Liver (tissue), 9 donors: Measurements from ENCODE around the gene MEGF10. TPM values are rescaled to one million over a fixed set of nuclear protein-coding genes. Genes with fewer than 3 reads are reported as not detected.
"Not testable (repeated sequence)": the region's sequence is repeated elsewhere in the genome, so short reads cannot be mapped to it uniquely, and the experiment has no call there.

Experiments used
- DNase-seq: peaks from one replicate; pipeline ENCODE4 v3.0.0-alpha.2; 2017; ENCODE audit warnings: low spot score
- H3K27ac ChIP-seq, 2 donors: one replicate each; pipeline ENCODE4 v1.7.0; 2013; ENCODE audit warnings: inconsistent platforms in 2 of 2, low read length in 2 of 2, control low read depth in 1 of 2, low read depth in 1 of 2, mild to moderate bottlenecking in 1 of 2
- H3K27me3 ChIP-seq, 4 donors: one replicate each; pipeline versions ENCODE4 v1.6.1 to v1.7.0; 2013; ENCODE audit warnings: low read length in 3 of 4, inconsistent platforms in 1 of 4, mild to moderate bottlenecking in 1 of 4, moderate library complexity in 1 of 4; ENCODE audit not compliant: control insufficient read depth in 4 of 4, insufficient read depth in 4 of 4
- H3K36me3 ChIP-seq, 4 donors: one replicate each; pipeline versions ENCODE4 v1.6.1 to v1.7.0; 2013; ENCODE audit warnings: low read length in 3 of 4, mild to moderate bottlenecking in 3 of 4, low read depth in 1 of 4, moderate library complexity in 1 of 4; ENCODE audit not compliant: control insufficient read depth in 4 of 4, insufficient read depth in 3 of 4
- H3K4me1 ChIP-seq, 4 donors: one replicate each; pipeline versions ENCODE4 v1.6.1 to v1.7.0; 2013; ENCODE audit warnings: low read length in 3 of 4, mild to moderate bottlenecking in 3 of 4, moderate library complexity in 1 of 4; ENCODE audit not compliant: control insufficient read depth in 4 of 4, insufficient read depth in 4 of 4
- H3K4me3 ChIP-seq, 3 donors: one replicate each; pipeline versions ENCODE4 v1.6.1 to v1.7.0; 2013; ENCODE audit warnings: low read length in 3 of 3, control low read depth in 1 of 3, low read depth in 1 of 3, mild to moderate bottlenecking in 1 of 3
- H3K9ac ChIP-seq, 2 donors: one replicate each; pipeline ENCODE4 v1.7.0; 2013; ENCODE audit warnings: low read length in 2 of 2, mild to moderate bottlenecking in 2 of 2, moderate library complexity in 2 of 2, control low read depth in 1 of 2, low read depth in 1 of 2
- H3K9me3 ChIP-seq, 4 donors: one replicate each; pipeline versions ENCODE4 v1.6.1 to v1.7.0; 2013; ENCODE audit warnings: low read length in 3 of 4; ENCODE audit not compliant: control insufficient read depth in 4 of 4
- CTCF ChIP-seq: fragments of 150-350 bp; IDR thresholded peaks from 2 replicates; pipeline ENCODE4 v1.5.1; 2017; ENCODE audit warnings: improper control_type of control experiment, low read depth, low read length; ENCODE audit not compliant: missing input control
- EGR1 ChIP-seq, 2 donors: IDR thresholded peaks; 2 replicates each; pipeline ENCODE4 v1.6.1; 2016 to 2018; ENCODE audit warnings: antibody characterized with exemption in 2 of 2, low read depth in 2 of 2
- FOXA1 ChIP-seq: IDR thresholded peaks from 2 replicates; pipeline ENCODE4 v1.6.1; 2016; ENCODE audit warnings: antibody characterized with exemption
- FOXA2 ChIP-seq: IDR thresholded peaks from 2 replicates; pipeline ENCODE4 v1.6.1; 2016; ENCODE audit warnings: antibody characterized with exemption
- GABPA ChIP-seq, 2 donors: IDR thresholded peaks in 1 of 2; conservative IDR thresholded peaks in 1 of 2; 2 replicates each; pipeline ENCODE4 v1.6.1; 2016; ENCODE audit warnings: antibody characterized with exemption in 2 of 2, mild to moderate bottlenecking in 1 of 2, moderate library complexity in 1 of 2
- HNF4A ChIP-seq, 2 donors: conservative IDR thresholded peaks; 2 replicates each; pipeline ENCODE4 v1.6.1; 2016; ENCODE audit warnings: antibody characterized with exemption in 2 of 2, mild to moderate bottlenecking in 2 of 2
- HNF4G ChIP-seq: IDR thresholded peaks from 2 replicates; pipeline ENCODE4 v1.6.1; 2016; ENCODE audit warnings: antibody characterized with exemption
- JUND ChIP-seq, 2 donors: IDR thresholded peaks; 2 replicates each; pipeline ENCODE4 v1.6.1; 2016; ENCODE audit warnings: antibody characterized with exemption in 2 of 2
- MAX ChIP-seq: IDR thresholded peaks from 2 replicates; pipeline ENCODE4 v1.6.1; 2016; ENCODE audit warnings: antibody characterized with exemption
- NR2F2 ChIP-seq: IDR thresholded peaks from 2 replicates; pipeline ENCODE4 v1.6.1; 2016; ENCODE audit warnings: antibody characterized with exemption
- RAD21 ChIP-seq, 2 donors: IDR thresholded peaks; 2 replicates each; pipeline ENCODE4 v1.6.1; 2016; ENCODE audit warnings: antibody characterized with exemption in 2 of 2, mild to moderate bottlenecking in 2 of 2
- RXRA ChIP-seq, 2 donors: IDR thresholded peaks; 2 replicates each; pipeline ENCODE4 v1.6.1; 2017 to 2018; ENCODE audit warnings: antibody characterized with exemption in 2 of 2, mild to moderate bottlenecking in 1 of 2
- SP1 ChIP-seq: IDR thresholded peaks from 2 replicates; pipeline ENCODE4 v1.6.1; 2018; ENCODE audit warnings: antibody characterized with exemption, mild to moderate bottlenecking
- TAF1 ChIP-seq: conservative IDR thresholded peaks from 2 replicates; pipeline ENCODE4 v1.6.1; 2016; ENCODE audit warnings: antibody characterized with exemption, mild to moderate bottlenecking
- YY1 ChIP-seq: IDR thresholded peaks from 2 replicates; pipeline ENCODE4 v1.6.1; 2016; ENCODE audit warnings: antibody characterized with exemption, mild to moderate bottlenecking
- ZBTB33 ChIP-seq: IDR thresholded peaks from 2 replicates; pipeline ENCODE4 v1.6.1; 2016; ENCODE audit warnings: antibody characterized with exemption
- WGBS: extraction: QIAGEN DNeasy Blood & Tissue Kit; methylation state at CpG from one replicate; pipeline ENCODE4 v1.1.7; 2013; 5-methylcytosine and 5-hydroxymethylcytosine counted together
- polyA plus RNA-seq, 2 donors: library from polyadenylated mRNA; stranded (reverse) in 1 of 2; unstranded in 1 of 2; fragments of 200-250 nt in 1 of 2; fragments of >200 nt in 1 of 2; fragmentation: Nextera tagmentation in 1 of 2; extraction: Ambion mirVana in 1 of 2; gene quantifications; one replicate each; pipeline versions ENCODE4 v1.2.1 to v1.2.3, GENCODE V29; 2013 to 2015
- total RNA-seq, 2 donors: library from RNA; depleted of rRNA; stranded (reverse); fragments of >200 nt; gene quantifications; one replicate each; pipeline ENCODE4 v1.2.3, GENCODE V29; 2014
- TF ChIP-seq, protein P1 (sequence below): IDR thresholded peaks from 2 replicates; pipeline ENCODE4 v1.6.1; 2016; ENCODE audit warnings: antibody characterized with exemption, mild to moderate bottlenecking
- TF ChIP-seq, protein P2 (sequence below): IDR thresholded peaks from 2 replicates; pipeline ENCODE4 v1.6.1; 2016; ENCODE audit warnings: antibody characterized with exemption
- donor health status: healthy.
- donor health status: healthy.
- donor health status: healthy.
- donor health status: healthy.
- donor health status: healthy.

MEGF10 gene
- total and polyA plus RNA-seq, 4 donors = 0.05 to 1.0 (median 0.33) TPM; not detected in 1

- TF ChIP-seq FOXA2 = no peak
- TF ChIP-seq NR2F2 = no peak
- TF ChIP-seq MAX = no peak
- TF ChIP-seq, protein P1, sequence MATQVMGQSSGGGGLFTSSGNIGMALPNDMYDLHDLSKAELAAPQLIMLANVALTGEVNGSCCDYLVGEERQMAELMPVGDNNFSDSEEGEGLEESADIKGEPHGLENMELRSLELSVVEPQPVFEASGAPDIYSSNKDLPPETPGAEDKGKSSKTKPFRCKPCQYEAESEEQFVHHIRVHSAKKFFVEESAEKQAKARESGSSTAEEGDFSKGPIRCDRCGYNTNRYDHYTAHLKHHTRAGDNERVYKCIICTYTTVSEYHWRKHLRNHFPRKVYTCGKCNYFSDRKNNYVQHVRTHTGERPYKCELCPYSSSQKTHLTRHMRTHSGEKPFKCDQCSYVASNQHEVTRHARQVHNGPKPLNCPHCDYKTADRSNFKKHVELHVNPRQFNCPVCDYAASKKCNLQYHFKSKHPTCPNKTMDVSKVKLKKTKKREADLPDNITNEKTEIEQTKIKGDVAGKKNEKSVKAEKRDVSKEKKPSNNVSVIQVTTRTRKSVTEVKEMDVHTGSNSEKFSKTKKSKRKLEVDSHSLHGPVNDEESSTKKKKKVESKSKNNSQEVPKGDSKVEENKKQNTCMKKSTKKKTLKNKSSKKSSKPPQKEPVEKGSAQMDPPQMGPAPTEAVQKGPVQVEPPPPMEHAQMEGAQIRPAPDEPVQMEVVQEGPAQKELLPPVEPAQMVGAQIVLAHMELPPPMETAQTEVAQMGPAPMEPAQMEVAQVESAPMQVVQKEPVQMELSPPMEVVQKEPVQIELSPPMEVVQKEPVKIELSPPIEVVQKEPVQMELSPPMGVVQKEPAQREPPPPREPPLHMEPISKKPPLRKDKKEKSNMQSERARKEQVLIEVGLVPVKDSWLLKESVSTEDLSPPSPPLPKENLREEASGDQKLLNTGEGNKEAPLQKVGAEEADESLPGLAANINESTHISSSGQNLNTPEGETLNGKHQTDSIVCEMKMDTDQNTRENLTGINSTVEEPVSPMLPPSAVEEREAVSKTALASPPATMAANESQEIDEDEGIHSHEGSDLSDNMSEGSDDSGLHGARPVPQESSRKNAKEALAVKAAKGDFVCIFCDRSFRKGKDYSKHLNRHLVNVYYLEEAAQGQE = no peak
- no peak for TF ChIP-seq GABPA (IDR thresholded peaks at IDR 0.05 in 1 of 2, conservative IDR thresholded peaks at IDR 0.05 in 1 of 2)
- TF ChIP-seq JUND (IDR thresholded peaks at IDR 0.05) = no peak
- TF ChIP-seq CTCF = no peak
- TF ChIP-seq RXRA (IDR thresholded peaks at IDR 0.05) = no peak
- no peak for TF ChIP-seq FOXA1
- no peak for TF ChIP-seq RAD21 (IDR thresholded peaks at IDR 0.05)
- TF ChIP-seq EGR1 (IDR thresholded peaks at IDR 0.05; ENCODE audit: low read depth in 2 of 2) = no peak
- no peak for TF ChIP-seq TAF1
- TF ChIP-seq, protein P2, sequence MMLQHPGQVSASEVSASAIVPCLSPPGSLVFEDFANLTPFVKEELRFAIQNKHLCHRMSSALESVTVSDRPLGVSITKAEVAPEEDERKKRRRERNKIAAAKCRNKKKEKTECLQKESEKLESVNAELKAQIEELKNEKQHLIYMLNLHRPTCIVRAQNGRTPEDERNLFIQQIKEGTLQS = no peak
- no peak for TF ChIP-seq HNF4G
- no peak for TF ChIP-seq ZBTB33
- TF ChIP-seq HNF4A (conservative IDR thresholded peaks at IDR 0.05) = no peak
- no peak for TF ChIP-seq SP1
- no peak for TF ChIP-seq YY1
- H3K9ac ChIP-seq = no peak overlapping the region
- H3K36me3 ChIP-seq = no peaks in the 10 kb centered on the region
- peaks cover 0 to 2% (median 1%) of the 10 kb centered on the region in 4 donors for H3K9me3 ChIP-seq
- no peaks in the 10 kb centered on the region for H3K4me1 ChIP-seq
- H3K27me3 ChIP-seq = no peaks in the 10 kb centered on the region
- DNase-seq = no peak
- no peak overlapping the region for H3K4me3 ChIP-seq
- 86% methylated on average over 3 of the region's 3 CpGs for WGBS
- no peak overlapping the region for H3K27ac ChIP-seq
These were observed 29.9 kb upstream of the MEGF10 start for GRCh38 chr5:127260686-127261085.

DNA sequence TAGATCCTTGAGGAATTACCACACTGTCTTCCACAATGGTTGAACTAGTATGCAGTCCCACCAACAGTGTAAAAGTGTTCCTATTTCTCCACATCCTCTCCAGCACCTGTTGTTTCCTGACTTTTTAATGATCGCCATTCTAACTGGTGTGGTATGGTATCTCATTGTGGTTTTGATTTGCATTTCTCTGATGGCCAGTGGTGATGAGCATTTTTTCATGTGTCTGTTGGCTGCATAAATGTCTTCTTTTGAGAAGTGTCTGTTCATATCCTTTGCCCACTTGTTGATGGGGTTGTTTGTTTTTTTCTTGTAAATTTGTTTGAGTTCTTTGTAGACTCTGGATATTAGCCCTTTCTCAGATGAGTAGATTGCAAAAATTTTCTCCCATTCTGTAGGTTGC lies 25.1 kb upstream of the MEGF10 start:
- not testable (repeated sequence) for H3K27ac ChIP-seq
- 70% methylated on average over 1 of the region's 1 CpG for WGBS

GRCh38 chr5:127268342-127268741 lies 22.3 kb upstream of the MEGF10 start:
- not testable (repeated sequence) for H3K36me3 ChIP-seq, H3K27me3 ChIP-seq, H3K27ac ChIP-seq, DNase-seq, H3K9ac ChIP-seq, H3K4me1 ChIP-seq, H3K9me3 ChIP-seq, H3K4me3 ChIP-seq
- 28% methylated on average over 9 of the region's 9 CpGs for WGBS

More for the DNA sequence above, 25.1 kb upstream of the MEGF10 start:
- not testable (repeated sequence) for H3K9ac ChIP-seq, H3K4me3 ChIP-seq, H3K9me3 ChIP-seq, DNase-seq, H3K4me1 ChIP-seq, H3K27me3 ChIP-seq, H3K36me3 ChIP-seq

GRCh38 chr5:127270713-127271112 lies 19.9 kb upstream of the MEGF10 start:
- not testable (repeated sequence) for H3K36me3 ChIP-seq, H3K9ac ChIP-seq, H3K4me3 ChIP-seq, H3K27ac ChIP-seq, DNase-seq, H3K4me1 ChIP-seq, H3K27me3 ChIP-seq, H3K9me3 ChIP-seq
- 89% methylated on average over 4 of the region's 4 CpGs for whole genome bisulfite sequencing
